Hepatocyte (in vitro differentiated cells): ENCODE results near the gene CHN1. TPM values are rescaled to one million over a fixed set of nuclear protein-coding genes. Genes with fewer than 3 reads are reported as not detected.

ENCODE experiments used
- DNase-seq: peaks from one replicate; pipeline ENCODE4 v3.0.0-alpha.2; 2016; ENCODE audit warnings: low spot score
- H2AFZ ChIP-seq: fragments of 200-600 bp; sonication (generic); 2 replicates; pipeline ENCODE4 v1.6.0; 2016; ENCODE audit warnings: antibody characterized with exemption, mild to moderate bottlenecking
- H3K27ac ChIP-seq: fragments of 200-600 bp; sonication (generic); 2 replicates; pipeline ENCODE4 v1.5.1; 2016; ENCODE audit warnings: mild to moderate bottlenecking
- H3K27me3 ChIP-seq: fragments of 200-600 bp; sonication (generic); 2 replicates; pipeline ENCODE4 v1.6.1; 2016
- H3K36me3 ChIP-seq: fragments of 200-600 bp; sonication (generic); replicated peaks from 2 replicates; pipeline ENCODE4 v1.5.1; 2016; ENCODE audit warnings: low read depth; ENCODE audit not compliant: insufficient read depth
- H3K4me1 ChIP-seq: fragments of 200-600 bp; sonication (generic); 2 replicates; pipeline ENCODE4 v1.5.1; 2016; ENCODE audit warnings: mild to moderate bottlenecking, moderate library complexity; ENCODE audit not compliant: insufficient read depth
- H3K4me2 ChIP-seq: fragments of 200-600 bp; sonication (generic); 2 replicates; pipeline ENCODE4 v1.6.0; 2016
- H3K4me3 ChIP-seq: fragments of 200-600 bp; sonication (generic); 2 replicates; pipeline ENCODE4 v1.5.1; 2016; ENCODE audit warnings: mild to moderate bottlenecking
- H3K79me2 ChIP-seq: fragments of 200-600 bp; sonication (generic); 2 replicates; pipeline ENCODE4 v1.6.0; 2017; ENCODE audit warnings: mild to moderate bottlenecking
- H3K9me2 ChIP-seq: fragments of 200-600 bp; sonication (generic); replicated peaks from 2 replicates; pipeline ENCODE4 v1.6.0; 2017; ENCODE audit warnings: mild to moderate bottlenecking; ENCODE audit not compliant: insufficient read depth
- H3K9me3 ChIP-seq: fragments of 200-600 bp; sonication (generic); 2 replicates; pipeline ENCODE4 v1.5.1; 2016; ENCODE audit warnings: low read depth, mild to moderate bottlenecking
- H4K20me1 ChIP-seq: fragments of 200-600 bp; sonication (generic); 2 replicates; pipeline ENCODE4 v1.6.0; 2016; ENCODE audit warnings: mild to moderate bottlenecking; ENCODE audit not compliant: insufficient read depth, poor library complexity, severe bottlenecking
- EZH2 ChIP-seq: fragments of 200-600 bp; sonication (generic); IDR thresholded peaks from 2 replicates; pipeline ENCODE4 v1.6.1; 2016; ENCODE audit warnings: antibody characterized with exemption, mild to moderate bottlenecking, borderline replicate concordance
- EZH2phosphoT487 ChIP-seq: fragments of 200-600 bp; sonication (generic); IDR thresholded peaks from one replicate; pipeline ENCODE4 v1.6.1; 2018; ENCODE audit warnings: antibody characterized with exemption, mild to moderate bottlenecking, low read depth, moderate library complexity; ENCODE audit not compliant: unreplicated experiment, severe bottlenecking
- WGBS: methylation state at CpG from one replicate; pipeline ENCODE4 v1.1.6; 2016; ENCODE audit warnings: low lambda C conversion rate; ENCODE audit errors: missing lambda C conversion rate; 5-methylcytosine and 5-hydroxymethylcytosine counted together
- polyA plus RNA-seq: library from polyadenylated mRNA; unstranded; fragments of >200 nt; fragmentation: Nextera tagmentation; extraction: Ambion mirVana; gene quantifications from 2 replicates; pipeline ENCODE4 v1.2.1, GENCODE V29; 2016
- total RNA-seq: library from RNA; depleted of rRNA; stranded (reverse); fragments of >200 nt; gene quantifications from 2 replicates; pipeline ENCODE4 v1.2.3, GENCODE V29; 2014
- TF ChIP-seq, protein P1 (sequence below): fragments of 200-600 bp; sonication (generic); IDR thresholded peaks from 2 replicates; pipeline ENCODE4 v1.5.1; 2016; ENCODE audit warnings: antibody characterized with exemption, mild to moderate bottlenecking; ENCODE audit not compliant: poor library complexity

The CHN1 gene
- total and polyA plus RNA-seq, 2 experiments from 2014 or later, result 19.2 to 23.0 TPM

DNA sequence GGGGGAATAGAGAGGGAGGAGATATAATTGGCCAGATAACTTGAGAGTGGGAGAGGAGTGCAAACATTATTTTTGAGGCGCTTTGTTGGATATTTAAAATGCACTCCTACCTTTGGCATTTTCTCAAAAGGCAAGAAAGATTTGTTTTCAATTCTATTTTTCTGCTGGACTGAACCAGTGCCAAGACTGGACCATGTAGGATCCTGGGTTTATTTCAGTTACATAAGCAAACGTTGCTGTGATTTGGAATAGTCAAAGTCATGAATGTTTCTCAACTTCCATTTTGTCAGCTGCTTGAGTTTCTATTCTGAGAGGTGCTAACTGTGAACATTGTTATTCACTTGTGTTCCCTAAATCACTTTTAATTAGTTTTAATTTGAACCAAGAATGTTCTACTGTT is 232.0 kb downstream of the CHN1 start:
- Histone ChIP-seq H3K36me3 (no peaks in the 10 kb centered on the region), H3K4me2 (no peak overlapping the region), H2AFZ (no peak overlapping the region), H3K9me2 (no peaks in the 10 kb centered on the region), H4K20me1 (no peaks in the 10 kb centered on the region), H3K4me1 (peaks cover 30% of the 10 kb centered on the region), H3K4me3 (no peak overlapping the region), H3K79me2 (no peaks in the 10 kb centered on the region), H3K27me3 (no peaks in the 10 kb centered on the region), H3K9me3 (no peaks in the 10 kb centered on the region), H3K27ac (no peak overlapping the region)
- DNase-seq, result no peak
- TF ChIP-seq, protein P1, sequence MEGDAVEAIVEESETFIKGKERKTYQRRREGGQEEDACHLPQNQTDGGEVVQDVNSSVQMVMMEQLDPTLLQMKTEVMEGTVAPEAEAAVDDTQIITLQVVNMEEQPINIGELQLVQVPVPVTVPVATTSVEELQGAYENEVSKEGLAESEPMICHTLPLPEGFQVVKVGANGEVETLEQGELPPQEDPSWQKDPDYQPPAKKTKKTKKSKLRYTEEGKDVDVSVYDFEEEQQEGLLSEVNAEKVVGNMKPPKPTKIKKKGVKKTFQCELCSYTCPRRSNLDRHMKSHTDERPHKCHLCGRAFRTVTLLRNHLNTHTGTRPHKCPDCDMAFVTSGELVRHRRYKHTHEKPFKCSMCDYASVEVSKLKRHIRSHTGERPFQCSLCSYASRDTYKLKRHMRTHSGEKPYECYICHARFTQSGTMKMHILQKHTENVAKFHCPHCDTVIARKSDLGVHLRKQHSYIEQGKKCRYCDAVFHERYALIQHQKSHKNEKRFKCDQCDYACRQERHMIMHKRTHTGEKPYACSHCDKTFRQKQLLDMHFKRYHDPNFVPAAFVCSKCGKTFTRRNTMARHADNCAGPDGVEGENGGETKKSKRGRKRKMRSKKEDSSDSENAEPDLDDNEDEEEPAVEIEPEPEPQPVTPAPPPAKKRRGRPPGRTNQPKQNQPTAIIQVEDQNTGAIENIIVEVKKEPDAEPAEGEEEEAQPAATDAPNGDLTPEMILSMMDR, result no peak
- no peak for TF ChIP-seq EZH2
- no peak for TF ChIP-seq EZH2phosphoT487
- WGBS, result 74% methylated on average over 2 of the region's 2 CpGs

DNA sequence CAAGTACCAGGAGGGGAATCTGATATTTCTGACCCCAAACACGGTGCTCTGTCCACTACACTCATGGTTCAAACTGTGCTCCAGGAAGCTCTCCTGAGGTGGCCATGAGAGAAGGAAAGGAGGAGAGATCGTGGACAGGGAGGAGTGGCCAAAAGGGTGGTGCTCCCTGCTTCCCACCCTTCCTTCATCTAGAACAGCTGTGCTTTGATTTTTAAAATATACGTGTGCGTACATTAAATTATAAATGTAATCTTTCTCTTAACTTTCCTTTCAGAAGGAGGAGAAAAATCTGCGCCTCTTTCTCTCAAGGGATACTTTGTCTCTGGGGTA is 232.7 kb downstream of the CHN1 start:
- 85% methylated on average over 5 of the region's 5 CpGs for WGBS
- no peak overlapping the region for H3K4me3 ChIP-seq
- no peak overlapping the region for H3K4me2 ChIP-seq
- H3K4me1 ChIP-seq, result peaks cover 22% of the 10 kb centered on the region
- no peaks in the 10 kb centered on the region for H3K9me3 ChIP-seq
- no peaks in the 10 kb centered on the region for H3K79me2 ChIP-seq
- H3K27me3 ChIP-seq, result no peaks in the 10 kb centered on the region
- DNase-seq, result no peak
- no peaks in the 10 kb centered on the region for H3K9me2 ChIP-seq
- peak overlapping the region; percentile 60 for H2AFZ ChIP-seq
- no peaks in the 10 kb centered on the region for H3K36me3 ChIP-seq
- H4K20me1 ChIP-seq, result no peaks in the 10 kb centered on the region
- TF ChIP-seq EZH2, result no peak
- TF ChIP-seq, protein P1, result no peak
- TF ChIP-seq EZH2phosphoT487, result no peak
- H3K27ac ChIP-seq, result peak overlapping the region; percentile 39

DNA sequence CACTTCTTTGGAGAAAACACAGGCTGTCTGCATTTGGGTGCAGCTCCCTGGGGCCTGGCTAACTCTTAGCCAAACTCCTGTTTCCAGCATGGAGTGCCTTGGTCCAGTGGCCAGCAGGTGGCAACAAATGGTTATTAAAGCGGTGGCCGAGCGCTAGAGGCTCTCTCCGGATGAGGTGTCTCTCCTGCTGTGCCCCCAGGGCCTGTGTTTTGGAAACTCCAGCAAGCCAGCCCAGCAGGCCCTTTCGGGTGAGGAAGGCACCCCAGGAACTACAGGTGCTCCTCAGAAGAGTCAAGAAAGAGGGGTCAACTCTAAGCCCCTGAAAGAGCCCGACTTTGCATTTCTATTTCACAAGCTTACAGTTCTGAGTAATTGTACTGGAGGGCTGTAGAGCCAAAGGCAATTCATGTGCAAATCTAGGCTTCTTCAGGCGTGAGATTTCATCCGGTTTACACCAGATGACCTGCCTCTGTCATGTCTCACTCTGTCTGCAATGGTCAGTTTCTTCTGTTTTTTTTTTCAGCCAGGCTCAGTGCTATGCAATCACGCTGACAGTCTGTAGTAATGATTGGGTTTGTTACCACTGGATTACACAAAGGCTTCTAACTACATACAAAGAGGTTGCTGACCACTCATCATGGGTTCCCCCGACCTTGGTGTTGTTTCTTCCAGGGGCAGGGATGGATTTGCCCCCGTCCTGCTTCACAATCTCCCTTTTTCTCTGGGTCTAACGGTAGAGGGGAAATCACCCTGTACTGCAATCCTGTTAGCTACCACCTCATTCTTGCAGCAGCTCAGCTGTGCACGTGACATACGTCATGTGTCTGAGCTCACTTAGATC is 233.3 kb downstream of the CHN1 start:
- Histone ChIP-seq H3K9me3 (no peaks in the 10 kb centered on the region), H3K4me2 (peak overlapping the region; percentile 71), H3K36me3 (no peaks in the 10 kb centered on the region), H3K27me3 (no peaks in the 10 kb centered on the region), H4K20me1 (no peaks in the 10 kb centered on the region), H3K4me3 (no peak overlapping the region), H2AFZ (peak overlapping the region; percentile 60), H3K27ac (peak overlapping the region; percentile 39), H3K9me2 (no peaks in the 10 kb centered on the region), H3K79me2 (no peaks in the 10 kb centered on the region), H3K4me1 (peaks cover 16% of the 10 kb centered on the region)
- 25% methylated on average over 14 of the region's 14 CpGs for WGBS
- TF ChIP-seq, protein P1, result peak; percentile 91
- TF ChIP-seq EZH2, result no peak
- DNase-seq, result peak; percentile 87
